SK-N-MC (cell line): ENCODE results near the gene VIPR2.

ENCODE experiments used
- DNase-seq: peaks from one replicate; pipeline ENCODE4 v3.0.0-alpha.2; 2011; ENCODE audit warnings: low read depth, low spot score
- H3K27ac ChIP-seq: fragments of 200-600 bp; sonication (generic); 2 replicates; pipeline ENCODE4 v1.5.1; 2016; ENCODE audit warnings: mixed run types
- H3K36me3 ChIP-seq: fragments of 200-600 bp; sonication (generic); 2 replicates; pipeline ENCODE4 v1.6.1; 2017; ENCODE audit warnings: antibody characterized with exemption, low read length, mixed read lengths; ENCODE audit not compliant: insufficient read depth
- H3K4me3 ChIP-seq: fragments of 200-600 bp; sonication (generic); 2 replicates; pipeline ENCODE4 v1.5.1; 2016
- H3K9ac ChIP-seq: fragments of 200-600 bp; sonication (generic); 2 replicates; pipeline ENCODE4 v1.8.0; 2017; ENCODE audit warnings: mixed run types, mixed read lengths; ENCODE audit not compliant: insufficient read length
- H3K9me3 ChIP-seq: fragments of 200-600 bp; sonication (generic); 2 replicates; pipeline ENCODE4 v1.6.1; 2017; ENCODE audit warnings: low read depth, mild to moderate bottlenecking, antibody characterized with exemption, low read length, moderate library complexity, mixed read lengths
- EZH2 ChIP-seq: fragments of 200-600 bp; sonication (generic); IDR thresholded peaks from one replicate; pipeline ENCODE4 v1.6.1; 2017; ENCODE audit warnings: antibody characterized with exemption
- FOXP2 ChIP-seq: optimal IDR thresholded peaks from 2 replicates; pipeline ENCODE3; 2011; ENCODE audit warnings: mild to moderate bottlenecking, moderate library complexity; ENCODE audit not compliant: insufficient read depth; ENCODE audit errors: extremely low read length, control extremely low read depth
- POLR2AphosphoS5 ChIP-seq: IDR thresholded peaks from 2 replicates; pipeline ENCODE4 v1.6.1; 2012; ENCODE audit warnings: mild to moderate bottlenecking, low read depth, low read length, borderline replicate concordance

The VIPR2 gene

DNA sequence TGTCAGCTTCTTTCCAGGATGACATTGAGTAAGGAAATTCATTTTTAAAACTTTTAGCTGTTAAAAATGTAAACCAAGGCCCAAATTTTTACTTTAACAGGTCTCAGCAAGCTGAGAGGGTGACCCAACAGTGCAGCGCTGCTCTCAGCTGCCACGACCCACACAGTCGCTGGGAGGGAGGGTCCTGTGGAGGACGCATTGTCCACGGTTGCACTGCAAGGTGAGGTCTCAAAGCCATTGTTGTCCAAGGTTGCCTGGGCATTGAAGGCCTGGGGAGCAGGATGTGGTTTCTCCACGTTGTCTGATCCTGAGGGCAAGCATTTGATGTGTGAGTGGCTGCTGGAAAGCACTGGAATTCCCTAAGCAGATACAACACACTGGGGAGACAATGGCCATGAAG is 15.1 kb upstream of the VIPR2 start:
- Histone ChIP-seq H3K9me3 (no peaks in the 10 kb centered on the region), H3K36me3 (no peaks in the 10 kb centered on the region), H3K4me3 (no peak overlapping the region), H3K9ac (no peak overlapping the region), H3K27ac (no peak overlapping the region)
- TF ChIP-seq EZH2 (no peak), FOXP2 (no peak), POLR2AphosphoS5 (no peak)
- DNase-seq: no peak

DNA sequence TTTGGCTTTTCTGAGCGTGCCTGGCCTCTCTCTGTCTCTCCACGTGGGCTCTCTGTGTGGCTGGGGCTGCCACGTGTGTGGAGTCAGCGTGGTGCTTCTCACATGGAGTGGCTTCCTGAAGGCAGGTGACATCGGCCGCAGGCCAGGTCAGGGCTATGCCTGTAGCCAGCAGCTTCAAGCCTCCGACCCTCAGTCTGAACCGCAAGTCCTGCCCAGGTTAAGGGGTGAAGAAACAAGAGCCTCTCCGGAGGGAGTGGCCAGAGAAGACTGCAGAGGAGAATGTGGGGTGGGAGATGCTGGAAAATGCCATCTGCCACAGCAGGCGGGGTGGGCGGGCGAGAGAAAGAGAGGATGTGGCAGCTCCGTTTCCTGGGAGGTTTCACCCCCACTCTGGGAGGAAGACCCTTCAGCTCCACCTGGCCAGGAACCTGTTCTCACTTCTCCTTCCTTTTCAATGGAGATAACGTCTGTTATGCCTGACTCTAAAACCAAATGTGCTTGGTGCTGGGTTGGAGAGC is 14.3 kb upstream of the VIPR2 start:
- no peak overlapping the region for H3K4me3 ChIP-seq
- TF ChIP-seq FOXP2: no peak
- TF ChIP-seq POLR2AphosphoS5: no peak
- no peak for TF ChIP-seq EZH2
- H3K9ac ChIP-seq: no peak overlapping the region
- no peak overlapping the region for H3K27ac ChIP-seq
- no peak for DNase-seq
- H3K36me3 ChIP-seq: no peaks in the 10 kb centered on the region
- H3K9me3 ChIP-seq: no peaks in the 10 kb centered on the region

DNA sequence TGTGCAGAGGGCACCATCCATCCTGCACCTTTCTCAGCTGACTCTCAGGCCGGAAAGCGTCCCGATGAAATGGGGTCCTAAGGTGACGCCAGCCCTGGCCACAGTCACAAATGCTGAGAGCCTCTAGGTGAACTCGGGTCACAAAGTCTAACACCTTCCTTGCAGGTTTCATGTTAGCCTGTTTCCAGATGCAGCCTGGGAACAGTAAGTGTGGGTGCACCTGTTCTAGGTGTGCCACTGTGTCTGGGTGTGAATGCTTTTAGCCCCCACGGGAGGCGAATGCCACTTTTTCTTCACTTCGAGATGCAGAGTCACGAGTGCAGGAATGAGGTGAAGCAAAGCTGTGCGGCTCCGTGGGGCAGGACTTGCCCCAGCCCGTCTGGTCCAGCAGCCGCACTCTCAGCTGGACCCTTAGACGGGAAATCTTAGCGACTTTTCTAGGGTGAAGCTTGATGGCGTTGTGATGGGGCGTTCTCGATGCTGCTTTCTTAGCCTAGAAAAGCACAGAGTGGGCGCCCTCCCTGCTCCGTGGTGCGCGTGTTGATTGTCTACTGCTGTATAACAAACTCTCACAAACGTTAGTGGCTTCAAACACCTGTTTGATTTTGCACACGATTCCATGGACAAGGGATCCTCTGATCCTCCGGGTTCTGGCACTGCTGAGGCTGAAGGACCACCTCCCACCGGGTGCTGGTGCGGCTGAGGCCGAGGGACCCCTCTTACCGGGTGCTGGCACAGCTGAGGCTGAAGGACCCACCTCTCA is 13.6 kb upstream of the VIPR2 start:
- Histone ChIP-seq H3K36me3 (no peaks in the 10 kb centered on the region), H3K9me3 (no peaks in the 10 kb centered on the region), H3K9ac (no peak overlapping the region), H3K4me3 (no peak overlapping the region), H3K27ac (no peak overlapping the region)
- no peak for DNase-seq
- no peak for TF ChIP-seq EZH2
- no peak for TF ChIP-seq FOXP2
- TF ChIP-seq POLR2AphosphoS5: no peak

DNA sequence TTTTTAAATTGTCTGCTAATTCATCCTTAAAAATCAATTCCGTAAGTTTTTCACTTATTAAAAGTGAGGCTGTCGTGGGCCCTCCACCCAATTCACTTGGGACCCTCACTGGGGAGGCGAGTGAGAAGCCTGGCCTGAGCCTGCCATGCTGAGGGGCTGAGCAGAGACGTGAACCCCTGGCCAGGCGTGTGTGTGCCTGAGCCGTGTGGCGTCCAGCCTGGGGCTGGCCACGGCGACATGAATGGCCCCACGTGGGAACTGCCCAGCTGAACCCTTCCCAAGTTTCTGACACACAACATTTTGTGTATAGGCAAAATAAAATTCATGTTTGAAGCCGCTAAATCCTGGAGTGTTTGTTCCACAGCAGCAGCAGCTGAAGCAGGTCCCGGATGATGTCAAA is 13.0 kb upstream of the VIPR2 start:
- H3K9ac ChIP-seq: no peak overlapping the region
- no peak for DNase-seq
- no peak overlapping the region for H3K4me3 ChIP-seq
- no peaks in the 10 kb centered on the region for H3K9me3 ChIP-seq
- no peak overlapping the region for H3K27ac ChIP-seq
- no peak for TF ChIP-seq POLR2AphosphoS5
- no peak for TF ChIP-seq EZH2
- TF ChIP-seq FOXP2: no peak
- no peaks in the 10 kb centered on the region for H3K36me3 ChIP-seq

DNA sequence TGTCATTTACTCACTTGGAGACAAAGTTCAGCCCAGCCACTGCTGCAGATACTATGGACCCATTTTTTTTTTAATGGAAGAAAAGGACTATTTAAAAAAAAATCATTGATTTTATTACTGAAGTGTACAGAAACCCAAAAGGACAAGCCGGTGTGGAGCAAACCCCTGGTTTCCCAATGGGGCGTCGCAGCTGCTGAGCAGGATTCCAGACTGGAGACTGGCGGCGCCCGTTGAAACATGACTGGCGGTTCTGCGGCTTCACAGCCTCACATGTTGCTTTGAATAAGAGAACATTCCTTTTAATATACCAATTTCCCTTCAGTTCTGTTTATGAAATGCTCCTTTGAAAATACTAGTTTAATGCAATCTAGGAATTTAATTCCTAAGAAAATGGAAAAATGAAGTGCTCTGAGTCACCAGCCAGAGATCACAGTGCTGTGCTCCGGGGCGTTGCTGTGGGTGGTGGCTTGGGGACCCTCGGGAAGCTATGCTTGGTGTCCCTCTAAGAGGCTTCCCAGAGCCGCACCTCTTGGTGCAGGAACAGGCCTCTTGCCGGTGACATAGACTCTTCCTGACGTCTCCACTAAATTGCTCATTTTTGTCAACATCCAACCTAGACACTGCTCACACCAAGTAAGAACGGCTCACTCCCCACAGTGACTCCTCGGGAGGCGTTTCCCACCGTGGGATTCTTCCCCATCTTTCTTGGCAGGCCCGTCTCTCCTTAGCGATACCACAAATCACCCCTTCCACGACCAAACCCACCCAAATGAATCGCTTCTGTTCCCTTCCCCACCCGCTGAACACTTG is 12.0 kb upstream of the VIPR2 start:
- Histone ChIP-seq H3K4me3 (no peak overlapping the region), H3K36me3 (no peaks in the 10 kb centered on the region), H3K9ac (no peak overlapping the region), H3K27ac (no peak overlapping the region), H3K9me3 (no peaks in the 10 kb centered on the region)
- TF ChIP-seq POLR2AphosphoS5 (no peak), EZH2 (no peak), FOXP2 (no peak)
- DNase-seq: no peak

DNA sequence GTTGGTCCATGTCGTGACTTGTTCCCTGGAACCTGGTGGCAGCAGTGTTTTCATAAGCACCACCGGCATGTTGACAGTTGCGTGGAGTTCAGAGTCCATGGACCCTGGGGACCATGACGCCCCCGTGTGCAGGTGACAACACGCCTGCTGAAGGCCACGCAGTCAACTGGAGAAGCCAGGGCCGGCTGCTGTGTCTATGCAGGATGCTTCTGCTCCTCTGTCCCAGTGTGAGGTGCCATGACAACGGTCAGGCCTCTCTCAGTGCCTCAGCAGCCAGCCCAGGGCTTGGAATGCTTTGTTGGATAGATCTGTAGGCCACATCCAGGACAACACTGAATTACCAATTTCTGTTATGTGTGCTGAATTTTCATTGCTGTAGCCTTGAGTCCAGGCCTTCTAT is 10.7 kb upstream of the VIPR2 start:
- DNase-seq: no peak
- Histone ChIP-seq H3K27ac (no peak overlapping the region), H3K4me3 (no peak overlapping the region), H3K36me3 (no peaks in the 10 kb centered on the region), H3K9me3 (no peaks in the 10 kb centered on the region), H3K9ac (no peak overlapping the region)
- TF ChIP-seq POLR2AphosphoS5 (no peak), EZH2 (no peak), FOXP2 (no peak)

DNA sequence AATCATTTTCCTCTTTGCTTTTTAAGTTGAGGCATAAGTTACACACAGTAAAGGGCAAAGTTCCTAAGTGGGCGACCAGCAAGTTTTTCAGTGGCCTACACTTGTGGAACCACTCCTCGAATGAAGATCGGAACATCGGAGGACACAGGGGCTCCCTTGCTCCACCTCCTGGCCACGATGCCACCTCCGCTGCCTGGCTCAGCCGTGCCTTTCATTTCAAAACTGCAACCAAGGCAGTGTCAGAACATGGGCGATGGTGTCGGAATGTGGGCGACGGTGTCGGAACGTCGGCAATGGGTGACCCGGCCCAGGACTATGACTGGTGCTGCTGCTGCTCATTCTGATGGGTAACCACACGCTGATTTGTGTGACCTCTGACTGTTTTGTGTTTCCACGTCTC is 9.6 kb upstream of the VIPR2 start:
- DNase-seq: no peak
- no peak overlapping the region for H3K27ac ChIP-seq
- no peak for TF ChIP-seq EZH2
- no peak for TF ChIP-seq POLR2AphosphoS5
- TF ChIP-seq FOXP2: no peak
- H3K36me3 ChIP-seq: no peaks in the 10 kb centered on the region
- H3K9me3 ChIP-seq: no peaks in the 10 kb centered on the region
- H3K4me3 ChIP-seq: no peak overlapping the region
- no peak overlapping the region for H3K9ac ChIP-seq

DNA sequence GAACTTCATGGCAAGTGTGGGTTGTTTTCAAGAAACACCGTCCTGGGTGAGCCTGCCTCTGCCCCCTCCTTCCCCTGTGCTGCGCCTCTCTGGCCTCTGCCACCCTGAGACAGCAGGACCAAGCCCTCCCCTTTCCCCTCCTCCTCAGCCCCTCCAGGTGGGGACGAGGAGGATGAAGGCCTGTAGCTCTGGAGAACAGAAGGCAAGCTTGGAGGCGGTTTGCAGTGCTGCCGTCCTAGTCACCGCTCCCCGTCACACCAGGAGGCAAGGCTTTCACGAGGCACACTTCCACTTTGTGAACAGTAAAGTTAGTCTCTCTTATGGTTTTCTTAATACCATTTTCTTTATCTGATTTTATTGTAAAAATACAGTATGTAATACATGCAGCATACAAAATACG is 8.8 kb upstream of the VIPR2 start:
- H3K9me3 ChIP-seq: no peaks in the 10 kb centered on the region
- H3K9ac ChIP-seq: no peak overlapping the region
- TF ChIP-seq EZH2 (no peak), FOXP2 (no peak), POLR2AphosphoS5 (no peak)
- H3K27ac ChIP-seq: no peak overlapping the region
- DNase-seq: no peak
- no peak overlapping the region for H3K4me3 ChIP-seq
- no peaks in the 10 kb centered on the region for H3K36me3 ChIP-seq

DNA sequence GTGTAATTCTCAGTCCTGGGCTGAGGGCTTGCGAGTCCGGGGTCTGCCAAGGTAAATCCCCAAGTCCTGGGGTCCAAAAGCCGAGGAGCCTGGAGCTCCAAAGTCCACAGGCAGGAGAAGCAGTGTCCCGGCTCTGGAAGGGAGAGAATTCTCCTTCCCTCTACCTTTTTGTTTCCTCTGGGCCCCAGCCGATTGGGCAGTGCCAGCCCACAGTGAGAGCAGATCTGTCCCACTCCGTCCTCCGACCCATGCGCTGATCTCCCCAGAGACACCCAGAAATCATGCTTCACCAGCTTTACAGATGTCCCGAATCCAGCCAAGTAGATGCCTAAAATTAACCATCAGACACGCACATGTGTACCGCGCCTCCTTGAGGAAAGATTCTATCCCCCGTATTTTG is 8.1 kb upstream of the VIPR2 start:
- TF ChIP-seq POLR2AphosphoS5: no peak
- TF ChIP-seq FOXP2: no peak
- TF ChIP-seq EZH2: no peak
- Histone ChIP-seq H3K9me3 (no peaks in the 10 kb centered on the region), H3K9ac (no peak overlapping the region), H3K36me3 (no peaks in the 10 kb centered on the region), H3K4me3 (no peak overlapping the region), H3K27ac (no peak overlapping the region)
- DNase-seq: no peak

DNA sequence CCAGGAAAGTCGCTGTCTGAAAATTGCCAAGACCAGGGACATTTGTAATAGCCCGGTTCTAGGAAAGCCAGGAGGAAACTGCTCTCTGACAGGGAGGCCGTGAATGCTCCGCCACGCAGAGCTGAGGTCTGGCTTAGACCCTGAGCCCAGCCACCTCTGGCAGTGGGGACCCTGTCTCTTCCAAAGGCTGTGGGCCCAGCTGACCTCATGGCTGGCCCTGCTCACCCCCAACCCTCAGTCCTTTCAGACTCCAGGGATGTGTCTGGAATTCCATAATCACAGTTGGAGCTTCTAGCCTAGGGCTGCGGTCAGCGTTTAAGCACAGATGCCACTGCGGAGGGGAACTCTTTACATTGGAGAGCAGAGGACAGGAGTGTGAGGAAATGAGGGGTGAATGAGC is 6.6 kb upstream of the VIPR2 start:
- H3K27ac ChIP-seq: no peak overlapping the region
- H3K4me3 ChIP-seq: no peak overlapping the region
- no peak overlapping the region for H3K9ac ChIP-seq
- H3K9me3 ChIP-seq: no peaks in the 10 kb centered on the region
- H3K36me3 ChIP-seq: no peaks in the 10 kb centered on the region
- DNase-seq: no peak
- TF ChIP-seq POLR2AphosphoS5: no peak
- TF ChIP-seq EZH2: no peak
- no peak for TF ChIP-seq FOXP2
